ENCODE measurements around the gene PCDH9.

The PCDH9 gene

DNA sequence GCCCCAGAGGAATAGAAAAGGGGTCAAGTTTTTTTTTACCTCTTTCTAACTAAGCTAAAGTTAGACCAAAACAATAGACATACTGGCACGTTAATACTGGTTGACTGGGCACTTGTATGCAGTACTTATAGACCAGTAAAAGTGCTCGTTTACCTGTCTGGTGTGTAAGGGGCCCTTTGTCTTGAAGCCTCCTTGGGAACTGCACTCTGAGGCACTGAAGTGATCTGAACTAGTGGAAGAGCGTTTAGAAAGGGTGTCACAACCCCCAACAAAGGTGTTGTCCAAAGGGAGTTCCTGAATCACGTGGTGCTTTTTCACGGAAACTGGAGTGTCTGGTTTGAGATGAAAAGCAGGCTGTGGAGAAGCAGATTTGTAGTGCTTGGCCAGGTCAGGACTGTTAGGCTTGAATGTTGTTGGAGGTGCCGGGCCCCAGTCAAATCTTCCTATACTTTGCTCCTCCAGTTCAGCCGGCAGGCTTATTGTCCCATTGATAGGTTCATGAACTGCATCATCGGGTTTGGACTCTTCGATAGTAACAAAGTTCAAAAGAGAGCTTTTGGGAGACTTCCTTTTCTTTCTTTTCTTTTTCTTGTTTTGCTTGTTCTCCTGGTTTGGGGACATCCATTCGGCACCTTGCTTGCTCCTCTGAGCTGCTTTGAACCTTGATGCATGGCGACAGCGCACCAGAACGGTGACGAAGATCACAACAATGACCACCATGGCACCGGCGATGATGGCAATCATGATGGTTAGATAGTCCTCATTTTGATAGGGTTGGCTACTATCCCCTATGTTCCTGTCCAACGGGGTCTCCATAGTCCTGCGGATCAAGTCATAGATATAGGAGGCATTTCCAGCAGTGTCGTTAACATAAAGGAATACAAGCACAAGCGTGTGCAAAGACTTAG is 4.6 kb downstream of the PCDH9 start:
- in situ Hi-C loops (cut with MboI; ENCODE audit: low sequenced_read_pairs) = no loop called here

DNA sequence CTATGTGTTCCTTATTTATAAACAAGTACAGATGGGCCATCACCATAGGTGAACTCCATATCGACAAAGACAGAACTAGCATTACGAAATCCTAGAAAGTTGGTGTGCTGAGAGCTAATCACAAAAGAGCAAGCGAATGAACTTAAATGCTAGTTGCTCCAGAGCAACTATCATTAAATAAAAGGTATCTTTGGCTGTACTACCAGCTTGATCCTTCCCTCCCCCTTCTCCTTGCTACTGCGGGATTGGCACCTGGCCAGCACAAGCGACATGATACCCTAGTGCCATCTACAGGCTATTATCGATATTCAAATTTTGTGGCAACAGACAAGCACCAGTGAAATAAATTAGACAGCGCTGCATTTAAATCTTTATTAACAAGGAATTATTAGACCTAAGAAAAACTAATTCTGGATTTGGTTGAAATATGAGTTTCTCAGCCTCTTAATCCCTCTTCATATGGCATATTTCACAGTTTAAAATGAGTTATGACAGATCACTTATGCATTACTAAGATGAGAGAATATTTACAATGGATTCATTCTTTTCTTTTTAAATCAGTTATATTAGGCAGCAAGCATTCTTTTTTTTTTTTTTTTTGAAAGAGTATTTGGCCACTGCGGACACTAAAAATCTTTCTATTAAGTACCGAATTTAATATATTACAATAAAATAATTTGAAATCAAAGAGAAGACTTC is 5.8 kb downstream of the PCDH9 start:
- in situ Hi-C loops (cut with MboI; ENCODE audit: low sequenced_read_pairs) = no loop called here

GRCh38 chr13:67223742-67224141 is 6.4 kb downstream of the PCDH9 start:
- in situ Hi-C loops (cut with MboI; ENCODE audit: low sequenced_read_pairs) = no loop called here

DNA sequence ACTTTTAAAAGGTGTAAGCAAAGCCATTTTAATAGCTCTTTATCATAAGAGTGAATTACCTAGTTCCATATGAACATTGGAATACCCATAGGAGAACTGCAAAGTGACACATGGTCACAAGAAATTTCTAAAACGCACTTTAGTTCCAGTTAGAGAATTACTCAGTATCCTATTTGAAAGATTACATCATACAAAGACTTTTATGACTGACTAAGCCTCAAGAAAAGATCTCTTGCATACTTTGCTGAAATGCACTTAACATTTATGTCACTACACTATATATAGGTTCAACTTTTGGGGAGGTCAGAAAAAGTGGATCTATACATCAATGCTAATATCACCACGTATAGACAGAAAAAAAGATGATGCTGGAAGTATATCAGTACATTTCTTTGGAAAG is 7.1 kb downstream of the PCDH9 start:
- in situ Hi-C loops (cut with MboI; ENCODE audit: low sequenced_read_pairs) = no loop called here

DNA sequence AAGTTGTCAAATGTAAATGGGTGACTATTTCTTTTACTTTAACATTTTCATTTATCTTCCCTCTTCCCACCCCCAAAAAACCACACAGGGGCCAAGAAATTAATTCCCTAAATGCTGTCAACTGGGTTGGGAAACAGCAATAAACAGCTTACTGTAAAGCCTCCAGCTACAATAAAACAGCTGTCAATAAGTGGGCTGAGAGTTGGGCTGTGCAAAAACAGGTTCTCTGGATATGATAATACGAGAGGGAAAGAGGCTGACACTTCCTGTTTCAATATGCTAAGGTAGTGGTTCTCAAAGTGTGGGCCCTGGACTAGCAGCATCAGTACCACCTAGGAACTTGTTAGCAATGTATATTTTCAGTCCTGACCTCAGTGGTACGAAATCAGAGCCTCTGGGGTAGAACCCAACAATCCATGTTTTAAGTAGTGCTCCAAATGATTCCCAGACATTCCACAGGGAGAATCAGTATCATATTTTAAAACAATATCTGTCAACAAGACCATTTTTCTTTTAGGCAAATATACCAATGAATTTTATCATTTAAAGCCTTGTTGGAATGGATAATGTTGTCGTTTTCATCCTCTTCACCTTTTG is 8.4 kb downstream of the PCDH9 start:
- in situ Hi-C loops (cut with MboI; ENCODE audit: low sequenced_read_pairs) = no loop called here

GRCh38 chr13:67219113-67219512 is 11.0 kb downstream of the PCDH9 start:
- in situ Hi-C loops (cut with MboI; ENCODE audit: low sequenced_read_pairs) = no loop called here

DNA sequence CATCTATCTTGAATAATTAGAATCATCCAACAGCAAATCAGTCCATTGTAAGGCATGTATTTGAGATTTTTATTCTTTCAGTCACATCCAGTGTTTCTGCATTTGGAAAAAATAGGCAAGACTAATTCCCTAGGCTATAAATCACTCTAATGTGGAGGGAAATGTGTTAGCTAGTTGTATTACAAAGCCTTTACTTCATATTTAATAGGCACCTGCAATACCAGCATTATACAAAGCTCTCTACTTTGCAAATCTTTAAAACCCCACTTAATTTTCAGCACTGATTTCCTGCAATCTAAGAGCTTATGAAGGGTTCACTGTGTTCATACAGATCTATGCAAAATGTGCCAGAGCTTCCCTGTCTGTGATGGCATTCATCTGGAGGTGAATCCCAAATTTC is 12.3 kb downstream of the PCDH9 start:
- in situ Hi-C loops (cut with MboI; ENCODE audit: low sequenced_read_pairs) = no loop called here

DNA sequence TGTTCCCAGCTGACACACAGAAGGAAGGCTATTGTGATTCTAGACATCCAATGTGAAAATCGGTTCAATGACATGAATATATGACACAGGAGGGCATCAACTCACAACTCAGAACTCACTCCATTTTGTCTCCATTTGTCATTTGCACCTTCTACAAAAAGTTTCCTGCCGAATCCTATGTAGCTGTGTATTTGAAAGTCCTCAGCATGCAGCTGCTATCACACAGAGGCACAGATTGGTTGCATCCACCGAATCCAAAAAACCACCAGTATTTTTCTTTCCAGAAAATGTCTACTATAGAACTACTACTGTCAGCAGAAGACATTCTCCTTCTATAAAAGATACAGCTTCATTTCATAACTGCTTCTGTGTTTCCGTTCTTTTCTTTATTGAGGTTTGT is 13.3 kb downstream of the PCDH9 start:
- in situ Hi-C loops (cut with MboI; ENCODE audit: low sequenced_read_pairs) = no loop called here

DNA sequence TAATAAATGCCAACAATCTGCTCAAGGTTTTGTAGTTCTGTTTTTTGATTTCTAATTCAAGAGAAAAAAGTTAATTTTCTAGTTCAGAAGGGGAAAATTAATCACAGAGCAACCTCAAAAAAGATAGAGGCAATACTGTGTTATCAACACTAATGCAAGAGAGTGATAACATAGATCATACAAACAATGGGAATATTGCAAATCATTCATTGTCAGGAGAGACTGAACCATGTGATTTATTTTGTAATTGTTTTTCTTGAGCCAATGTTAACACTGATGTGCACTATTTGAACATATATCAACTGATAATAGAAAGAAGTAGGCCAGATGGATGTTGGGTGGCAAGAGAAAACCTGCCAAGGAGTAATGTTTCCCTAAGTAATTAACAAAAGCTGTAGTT is 19.9 kb downstream of the PCDH9 start:
- in situ Hi-C loops (cut with MboI; ENCODE audit: low sequenced_read_pairs) = no loop called here

- in situ Hi-C loops (cut with MboI; ENCODE audit: low sequenced_read_pairs) = no loop called here
These were observed 21.6 kb downstream of the PCDH9 start for GRCh38 chr13:67208552-67208951.

DNA sequence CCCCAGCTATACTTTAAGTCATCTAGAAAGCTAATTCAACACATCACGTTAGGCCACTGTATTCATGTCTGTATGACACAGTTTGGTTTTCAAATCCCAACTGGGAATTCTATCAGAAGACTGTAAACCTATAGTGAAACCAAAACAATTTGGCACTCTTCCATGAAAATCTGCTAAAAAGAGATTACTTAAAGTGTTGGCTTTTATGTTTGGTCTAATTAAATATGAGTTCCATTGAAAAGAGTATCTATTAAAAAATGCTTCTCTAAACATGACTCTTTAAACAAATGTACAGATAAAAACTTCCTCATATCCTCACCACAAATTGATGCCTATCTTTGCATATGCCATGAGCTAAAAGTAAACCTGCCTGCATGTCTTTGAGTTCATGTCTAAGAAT is 25.4 kb downstream of the PCDH9 start:
- in situ Hi-C loops (cut with MboI; ENCODE audit: low sequenced_read_pairs) = no loop called here

GRCh38 chr13:67200605-67201004 is 29.5 kb downstream of the PCDH9 start:
- in situ Hi-C loops (cut with MboI; ENCODE audit: low sequenced_read_pairs) = no loop called here

DNA sequence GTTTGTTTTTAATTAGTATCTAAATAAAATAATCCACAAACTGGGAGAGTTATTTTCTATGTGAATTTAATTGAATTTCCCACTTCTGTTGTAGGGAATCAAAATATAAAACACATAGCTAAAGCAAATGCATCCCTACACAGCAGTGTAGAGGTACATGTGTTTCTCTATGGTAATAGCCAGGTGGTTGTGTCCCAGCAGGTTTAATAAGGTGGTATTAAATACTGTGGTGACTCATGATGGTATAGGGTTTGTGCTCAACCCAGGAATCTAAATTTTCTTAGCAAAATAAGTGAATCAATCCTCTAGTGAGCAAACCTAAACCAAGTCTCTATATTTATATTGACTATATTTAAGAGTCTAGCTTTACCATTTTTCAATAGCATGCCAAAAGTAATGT is 30.0 kb downstream of the PCDH9 start:
- in situ Hi-C loops (cut with MboI; ENCODE audit: low sequenced_read_pairs) = no loop called here

DNA sequence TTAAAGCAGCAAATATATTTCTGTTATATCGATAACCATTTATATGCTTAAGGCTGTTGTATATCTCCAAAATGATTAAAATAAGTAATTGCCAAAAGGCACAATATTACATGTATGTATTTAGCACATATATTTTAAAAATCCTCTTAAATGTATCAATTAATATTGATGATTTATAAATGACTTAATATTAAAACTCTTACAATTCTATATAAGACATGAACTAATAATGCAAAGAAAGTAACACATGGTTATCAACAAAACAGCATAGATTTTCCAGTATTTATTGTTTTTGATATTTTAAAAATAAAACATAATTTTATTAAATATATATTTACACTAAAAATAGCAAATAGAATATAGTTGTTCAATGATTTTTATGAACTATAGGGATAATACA is 32.4 kb downstream of the PCDH9 start:
- in situ Hi-C loops (cut with MboI; ENCODE audit: low sequenced_read_pairs) = no loop called here

- in situ Hi-C loops (cut with MboI; ENCODE audit: low sequenced_read_pairs) = no loop called here
These were observed 36.2 kb downstream of the PCDH9 start for GRCh38 chr13:67193979-67194378.

GRCh38 chr13:67192751-67193150 is 37.4 kb downstream of the PCDH9 start:
- in situ Hi-C loops (cut with MboI; ENCODE audit: low sequenced_read_pairs) = no loop called here

DNA sequence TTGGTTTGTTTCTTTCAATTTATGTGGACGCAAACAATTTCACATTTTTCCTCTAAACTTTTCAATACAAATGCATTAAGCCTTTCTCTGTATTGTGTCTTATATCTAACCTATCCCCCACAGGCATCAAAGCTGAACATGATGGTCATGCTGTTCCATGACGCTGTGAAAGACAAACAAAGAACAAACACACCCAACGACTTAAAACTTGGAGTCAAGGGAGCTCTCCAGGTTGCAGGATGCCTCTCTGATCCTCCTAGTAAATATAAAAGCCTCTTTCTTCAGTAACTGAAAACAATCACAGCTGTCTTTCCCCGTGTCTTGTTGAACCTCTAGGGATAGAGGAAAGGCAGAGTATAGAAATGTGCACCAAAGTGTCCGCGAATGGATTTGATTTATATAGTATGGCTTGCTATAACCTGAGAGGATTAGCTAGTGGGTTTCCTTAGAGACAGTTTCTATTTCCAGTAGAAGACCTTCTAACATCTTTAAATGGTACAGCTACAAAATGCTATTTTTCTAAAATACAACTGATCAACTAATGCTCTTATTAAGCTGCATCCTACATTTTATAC is 43.1 kb downstream of the PCDH9 start:
- in situ Hi-C loops (cut with MboI; ENCODE audit: low sequenced_read_pairs) = no loop called here

- in situ Hi-C loops (cut with MboI; ENCODE audit: low sequenced_read_pairs) = no loop called here
These were observed 45.9 kb downstream of the PCDH9 start for GRCh38 chr13:67184247-67184646.

GRCh38 chr13:67183151-67183550 is 47.0 kb downstream of the PCDH9 start:
- in situ Hi-C loops (cut with MboI; ENCODE audit: low sequenced_read_pairs) = no loop called here

GRCh38 chr13:67175836-67176459 is 54.2 kb downstream of the PCDH9 start:
- in situ Hi-C loops (cut with MboI; ENCODE audit: low sequenced_read_pairs) = no loop called here

DNA sequence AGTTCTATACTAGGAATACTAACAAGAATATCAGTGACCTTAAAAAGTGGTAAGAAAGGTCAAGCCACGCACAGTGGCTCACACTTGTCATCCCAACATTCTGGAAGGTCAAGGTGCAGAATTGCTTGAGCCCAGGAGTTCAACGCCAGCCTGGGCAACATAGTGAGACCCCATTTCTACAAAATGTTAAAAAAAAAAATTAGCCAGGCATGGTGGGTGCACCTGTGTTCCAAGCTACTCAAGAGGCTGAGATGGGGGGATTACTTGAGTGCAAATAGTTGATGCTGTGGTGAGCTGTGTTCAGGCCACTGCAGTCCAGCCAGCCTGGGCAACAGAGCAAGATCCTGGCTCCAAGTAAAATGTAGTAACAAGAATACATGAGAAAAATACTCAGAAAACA is 61.8 kb downstream of the PCDH9 start:
- in situ Hi-C loops (cut with MboI; ENCODE audit: low sequenced_read_pairs) = no loop called here
